Measurements from ENCODE around the gene IL27RA.
A peak's percentile ranks its signal among the peaks of the same experiment; 100 is the strongest.
"Not testable (repeated sequence)": the region's sequence is repeated elsewhere in the genome, so short reads cannot be mapped to it uniquely, and the experiment has no call there.

IL27RA gene

GRCh38 chr19:13996928-13997630, 34.5 kb upstream of the IL27RA start:
- H3K27ac ChIP-seq, result peak overlapping the region in 2 of 21 experiments; percentile 6 to 50

GRCh38 chr19:13997631-13997962, 34.0 kb upstream of the IL27RA start:
- Histone ChIP-seq H3K27ac (peak overlapping the region in 4 of 21 experiments; percentile 6 to 50 (median 27)), H3K4me3 (no peak overlapping the region)

More at GRCh38 chr19:13996928-13997630, 34.5 kb upstream of the IL27RA start:
- H3K4me3 ChIP-seq, result no peak overlapping the region

DNA sequence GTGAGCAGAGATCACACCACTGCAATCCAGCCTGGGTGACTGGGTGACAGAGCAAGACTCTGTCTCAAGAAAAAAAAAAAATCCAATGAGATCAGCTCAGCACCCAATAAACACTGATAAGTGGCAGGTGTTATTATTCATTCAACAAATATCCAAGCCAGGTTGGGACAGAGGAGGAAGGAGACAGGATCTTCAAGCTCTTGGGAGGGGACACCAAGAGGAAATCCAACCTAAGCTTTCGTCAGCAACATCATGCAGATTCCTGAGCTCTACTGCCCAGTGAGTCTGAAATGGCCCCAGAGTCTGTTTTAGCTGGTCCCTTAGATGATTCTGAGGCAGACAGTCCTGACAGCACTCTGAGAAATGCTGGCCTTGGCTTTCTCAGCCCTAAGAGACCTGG, 33.1 kb upstream of the IL27RA start:
- peak overlapping the region in 2 of 21 experiments; percentile 11 to 61 for H3K27ac ChIP-seq
- no peak overlapping the region for H3K4me3 ChIP-seq

DNA sequence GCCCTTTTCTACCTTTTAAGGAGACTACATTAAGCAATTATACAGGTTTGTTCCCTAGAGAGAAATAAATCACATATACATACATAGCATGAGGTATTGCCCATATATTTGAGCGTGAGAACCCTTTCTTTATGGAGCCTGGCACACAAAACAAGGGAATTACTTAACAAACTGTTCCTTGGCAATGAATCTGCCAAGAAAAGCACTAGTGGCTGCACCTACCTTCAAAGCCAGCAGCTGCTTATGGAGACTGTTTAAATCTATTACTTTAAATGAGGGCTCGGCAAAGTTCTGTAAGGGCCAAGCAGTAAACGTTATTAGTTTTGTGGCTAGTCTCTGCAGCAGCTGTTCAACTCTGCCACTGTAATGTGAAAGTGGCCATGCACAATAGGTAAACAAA, 32.5 kb upstream of the IL27RA start:
- H3K4me3 ChIP-seq, result no peak overlapping the region
- H3K27ac ChIP-seq, result peak overlapping the region in 1 of 21 experiments; percentile 61

DNA sequence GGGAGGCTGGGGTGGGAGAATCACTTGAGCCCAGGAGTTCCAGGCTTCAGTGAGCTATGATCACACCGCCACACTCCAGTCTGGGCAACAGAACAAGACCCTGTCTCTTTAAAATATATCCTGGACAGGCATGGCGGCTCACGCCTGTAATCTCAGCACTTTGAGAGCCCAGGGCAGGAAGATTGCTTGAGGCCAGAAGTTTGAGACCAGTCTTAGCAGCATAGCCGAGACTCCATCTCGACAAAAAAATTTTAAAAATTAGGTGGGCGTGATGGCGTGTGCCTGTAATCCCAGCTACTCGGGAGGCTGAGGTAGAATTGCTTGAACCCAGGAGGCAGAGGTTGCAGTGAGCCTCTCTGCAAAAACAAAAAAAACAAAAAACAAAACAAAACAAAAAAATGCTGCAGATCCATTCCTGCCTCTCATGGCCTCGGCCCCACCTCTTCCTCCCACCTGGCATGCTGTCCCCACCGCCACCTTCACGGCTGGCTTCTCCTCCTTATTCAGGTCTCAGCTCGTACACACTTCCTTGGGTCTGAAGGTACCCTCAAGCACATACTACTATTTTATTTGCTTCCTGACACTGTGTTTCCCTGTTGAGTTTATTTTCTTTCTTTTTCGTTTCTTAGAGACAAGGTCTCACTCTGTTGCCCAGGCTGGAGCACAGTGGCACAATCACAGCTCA, 30.7 kb upstream of the IL27RA start:
- H3K27ac ChIP-seq, result peak overlapping the region in 13 of 21 experiments; percentile 3 to 100 (median 39)

GRCh38 chr19:14002571-14003250, 28.9 kb upstream of the IL27RA start:
- H3K27ac ChIP-seq, result peak overlapping the region; percentile 18 to 100 (median 99)
- H3K4me3 ChIP-seq, result no peak overlapping the region

More for the DNA sequence above, 30.7 kb upstream of the IL27RA start:
- no peak overlapping the region for H3K4me3 ChIP-seq

DNA sequence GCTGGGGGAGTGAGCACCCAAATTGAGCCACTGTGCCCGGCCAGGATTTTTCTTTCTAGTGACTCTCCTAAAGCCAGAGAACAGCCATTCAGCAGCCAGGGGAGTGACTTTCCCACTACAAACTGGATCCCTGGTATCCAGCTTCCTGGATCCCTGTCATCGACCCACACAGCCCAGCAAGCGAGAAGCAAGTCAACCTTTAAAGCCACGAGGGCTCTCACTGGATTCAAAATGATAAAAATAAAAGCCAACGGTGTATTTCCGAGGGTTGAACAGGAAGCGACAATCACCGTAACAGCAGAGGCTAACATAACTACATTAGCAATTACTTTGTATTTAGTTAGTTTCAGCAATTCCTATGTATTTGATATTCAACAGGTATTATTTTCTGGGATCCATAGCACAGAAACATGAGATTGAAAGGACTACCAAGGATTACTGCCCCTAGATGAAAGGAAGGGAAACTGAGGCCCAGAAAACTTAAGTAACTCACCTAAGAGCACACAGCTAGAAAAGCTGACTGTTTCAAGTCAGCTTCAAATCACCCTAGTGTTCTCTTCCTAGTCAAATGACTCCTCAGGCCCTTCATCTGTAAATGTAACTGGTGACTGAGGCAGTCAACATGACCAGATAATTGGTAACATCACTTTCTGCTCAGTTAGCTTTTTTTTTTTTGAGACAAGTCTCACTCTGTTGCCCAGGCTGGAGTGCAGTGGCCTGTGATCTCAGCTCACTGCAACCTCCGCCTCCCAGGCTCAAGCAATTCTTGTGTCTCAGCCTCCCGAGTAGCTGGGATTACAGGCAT, 28.1 kb upstream of the IL27RA start:
- Histone ChIP-seq H3K27ac (peak overlapping the region in 20 of 21 experiments; percentile 21 to 100 (median 99)), H3K4me3 (no peak overlapping the region)

GRCh38 chr19:14004619-14005348, 26.8 kb upstream of the IL27RA start:
- H3K27ac ChIP-seq, result peak overlapping the region in 20 of 21 experiments; percentile 24 to 100 (median 99)
- peak overlapping the region in 2 of 7 experiments; percentile 79 to 83 for H3K4me3 ChIP-seq

DNA sequence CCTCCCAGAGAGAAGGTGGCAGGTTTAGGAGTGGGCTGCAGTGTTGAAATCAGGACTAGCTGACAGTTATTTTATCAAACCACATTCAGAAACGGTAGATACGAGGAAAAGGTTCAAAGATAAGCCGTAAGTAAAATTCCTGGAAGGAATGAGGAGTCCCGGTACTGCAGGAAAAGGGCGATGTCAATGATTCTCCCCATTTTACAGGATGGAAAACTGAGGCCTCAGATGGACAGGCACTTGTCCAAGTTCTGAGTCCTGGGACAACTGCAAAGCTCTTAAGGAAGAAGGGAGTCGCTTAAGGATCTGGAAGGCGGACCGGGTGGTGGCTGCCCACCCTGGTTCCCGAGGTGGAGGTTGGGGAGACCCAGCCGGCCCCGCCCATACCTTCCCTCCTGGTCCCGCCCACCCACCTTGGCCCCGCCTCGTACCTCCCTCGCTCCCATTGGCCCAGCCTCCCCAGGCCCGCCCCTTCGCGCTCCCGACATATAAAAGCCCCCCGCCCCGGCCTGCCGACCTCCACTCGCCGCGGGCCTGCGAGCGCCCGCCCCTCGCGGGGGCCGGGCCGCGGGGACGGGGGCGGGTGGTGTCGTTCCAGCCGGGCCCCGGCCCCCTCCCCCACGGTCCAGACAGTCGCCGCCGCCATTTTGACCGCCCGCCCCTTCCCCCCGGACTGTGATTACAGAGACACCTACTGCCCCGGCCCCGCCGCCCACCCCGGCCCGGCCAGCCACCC, 26.0 kb upstream of the IL27RA start:
- Histone ChIP-seq H3K27ac (peak overlapping the region; percentile 92 to 100 (median 99)), H3K4me3 (peak overlapping the region; percentile 62 to 93 (median 79))

GRCh38 chr19:14006085-14006765, 25.3 kb upstream of the IL27RA start, which contains the start of gene RFX1:
Gene RFX1, minus strand, starts transcription at chr19:14006320. Its CDS starts 12,477 bp downstream, at chr19:13993843.
- Histone ChIP-seq H3K27ac (peak within 1 kb of the TSS; percentile 92 to 100 (median 99)), H3K4me3 (peak within 1 kb of the TSS; percentile 65 to 93 (median 79))

DNA sequence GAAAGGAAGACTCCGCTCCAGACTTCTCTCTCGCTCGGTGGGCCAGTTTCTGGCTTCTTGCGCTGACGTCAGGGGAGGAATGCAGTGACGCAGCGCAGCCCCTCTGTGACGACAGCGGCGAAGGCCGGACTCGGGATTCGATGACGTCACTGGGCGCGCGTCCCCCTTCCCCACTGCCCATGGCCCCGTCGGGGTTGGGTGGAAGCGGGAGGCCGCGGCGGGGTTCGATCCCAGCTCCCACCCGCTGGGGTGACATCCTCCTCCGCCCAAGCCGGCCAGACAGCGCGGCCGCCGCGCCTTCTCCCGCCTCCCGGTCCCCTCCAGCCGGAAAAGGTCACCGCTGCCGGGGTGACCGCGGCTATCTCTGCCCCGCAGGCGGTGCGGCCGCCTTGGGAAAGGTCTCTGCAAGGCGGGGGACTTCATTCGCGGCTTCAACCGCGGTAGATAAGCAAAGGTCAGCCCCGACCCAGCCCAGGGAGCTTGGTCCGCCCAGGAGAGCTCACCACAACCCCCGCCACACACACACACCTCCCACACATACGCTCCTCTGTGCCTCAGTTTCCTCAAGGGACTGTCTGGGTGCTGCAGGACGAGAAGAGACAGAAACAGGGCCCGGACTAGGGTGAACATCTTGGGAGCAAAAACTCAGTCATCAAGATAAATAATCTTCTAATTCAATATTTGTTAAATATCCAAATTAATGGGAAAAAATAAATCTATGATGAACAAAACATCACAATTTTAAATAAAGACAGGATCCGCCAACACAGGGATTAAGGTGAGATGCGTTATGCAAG, 24.6 kb upstream of the IL27RA start:
- Histone ChIP-seq H3K4me3 (peak overlapping the region; percentile 65 to 93 (median 79)), H3K27ac (peak overlapping the region; percentile 74 to 100 (median 99))

DNA sequence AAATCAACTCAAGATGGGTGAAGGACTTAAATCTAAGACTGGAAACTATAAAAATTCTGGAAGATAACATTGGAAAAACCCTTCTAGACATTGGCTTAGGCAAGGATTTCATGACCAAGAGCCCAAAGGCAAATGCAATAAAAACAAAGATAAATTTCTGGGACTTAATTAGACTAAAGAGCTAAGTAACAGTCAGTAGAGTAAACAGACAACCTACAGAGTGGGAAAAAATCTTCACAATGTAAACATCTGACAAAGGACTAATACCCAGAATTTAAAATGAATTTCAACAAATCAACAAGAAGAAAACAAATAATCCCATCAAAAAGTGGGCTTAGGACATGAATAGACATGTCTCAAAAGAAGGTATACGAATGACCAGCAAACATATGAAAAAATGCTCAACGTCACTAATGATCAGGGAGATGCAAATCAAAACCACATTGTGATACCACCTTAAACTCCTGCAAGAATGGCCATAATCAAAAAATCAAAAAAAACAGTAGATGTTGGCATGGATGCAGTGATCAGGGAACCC, 19.1 kb upstream of the IL27RA start:
- no peak overlapping the region for H3K27ac ChIP-seq
- H3K4me3 ChIP-seq, result no peak overlapping the region

GRCh38 chr19:14015524-14016035, 16.0 kb upstream of the IL27RA start:
- H3K27ac ChIP-seq, result no peak overlapping the region

DNA sequence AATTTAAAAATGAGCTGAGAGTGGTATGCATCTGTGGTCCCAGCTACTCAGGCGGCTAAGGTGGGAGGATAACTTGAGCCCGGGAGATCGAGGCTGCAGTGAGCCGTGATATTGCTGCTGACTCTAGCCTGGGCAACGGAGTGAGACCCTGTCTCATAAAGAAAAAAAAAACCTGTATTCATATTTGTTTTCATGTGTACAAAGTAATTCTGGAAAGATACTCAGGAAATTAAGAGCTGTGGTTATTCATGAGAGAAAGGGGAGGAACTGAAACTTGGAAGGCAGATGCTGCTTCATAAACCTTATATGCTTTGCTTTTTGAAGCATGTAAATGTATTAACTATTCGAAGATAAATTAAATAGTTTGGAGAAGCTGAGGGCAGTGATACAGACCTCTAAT, 12.5 kb upstream of the IL27RA start:
- no peak overlapping the region for H3K4me3 ChIP-seq
- H3K27ac ChIP-seq, result no peak overlapping the region

More at GRCh38 chr19:14015524-14016035, 16.0 kb upstream of the IL27RA start:
- no peak overlapping the region for H3K4me3 ChIP-seq

DNA sequence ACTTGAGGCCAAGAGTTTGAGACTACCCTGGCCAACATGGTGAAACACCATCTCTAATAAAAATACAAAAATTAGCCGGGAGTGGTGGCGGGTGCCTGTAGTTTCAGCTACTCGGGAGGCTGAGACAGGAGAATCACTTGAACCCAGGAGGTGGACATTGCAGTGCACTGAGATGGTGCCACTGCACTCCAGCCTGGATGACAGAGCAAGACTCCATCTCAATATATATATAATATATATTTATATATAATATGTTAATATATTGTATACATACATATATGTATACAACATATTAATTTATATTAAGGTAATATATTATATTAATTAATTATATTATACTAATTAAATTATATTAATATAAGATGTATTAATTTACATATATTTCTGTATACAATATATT, 11.8 kb upstream of the IL27RA start:
- not testable (repeated sequence) for H3K4me3 ChIP-seq

GRCh38 chr19:14021474-14021873, 10.1 kb upstream of the IL27RA start:
- H3K4me3 ChIP-seq, result no peak overlapping the region
- peak overlapping the region in 1 of 21 experiments; percentile 15 for H3K27ac ChIP-seq

More for the DNA sequence above, 11.8 kb upstream of the IL27RA start:
- H3K27ac ChIP-seq, result not testable (repeated sequence)

Measured in skin epidermis (tissue), 12 donors.